SIG-M5 treated with dmso at 0.1 percent for 504 hours (cell line): Measurements from ENCODE around the gene DIRAS1.
A peak's percentile ranks its signal among the peaks of the same experiment; 100 is the strongest.

ENCODE experiments used
- DNase-seq: peaks from one replicate; lab custom pipeline; 2025; ENCODE audit not compliant: unreplicated experiment; lab: John Stamatoyannopoulos, UW

Gene DIRAS1

DNA sequence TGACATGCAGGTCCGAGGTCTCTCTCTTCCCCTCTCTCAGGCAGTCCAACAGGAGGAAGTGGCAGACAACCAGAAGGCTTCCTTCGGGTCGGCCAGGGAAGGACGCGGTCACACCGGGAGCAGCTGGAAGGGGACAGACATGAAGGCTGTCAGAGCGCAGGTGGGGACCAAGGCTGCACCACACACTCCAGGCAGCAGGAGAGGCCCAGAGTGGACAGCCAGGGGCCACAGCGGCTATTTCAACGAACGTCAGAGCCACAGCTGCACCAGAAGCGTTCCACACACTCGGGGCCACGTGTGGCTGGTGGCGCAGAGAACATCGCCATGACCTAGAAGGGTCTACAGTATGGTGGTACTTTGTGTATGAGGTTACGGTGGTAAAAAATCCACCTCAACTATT is 34.6 kb upstream of the DIRAS1 start:
- DNase-seq = no peak

DNA sequence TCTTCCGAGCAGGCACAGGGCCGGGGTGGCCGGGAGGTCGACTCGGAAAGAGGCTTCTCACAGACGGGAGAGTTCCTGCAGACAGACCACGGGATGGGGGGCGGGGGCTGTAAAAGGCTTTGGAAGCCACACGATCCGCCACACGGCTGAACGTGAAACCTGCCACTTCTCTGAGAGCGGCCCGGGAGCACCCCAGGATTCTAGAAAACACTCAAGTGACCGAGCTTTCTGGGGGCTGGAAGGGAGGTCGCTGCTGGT is 34.2 kb upstream of the DIRAS1 start:
- DNase-seq = no peak

DNA sequence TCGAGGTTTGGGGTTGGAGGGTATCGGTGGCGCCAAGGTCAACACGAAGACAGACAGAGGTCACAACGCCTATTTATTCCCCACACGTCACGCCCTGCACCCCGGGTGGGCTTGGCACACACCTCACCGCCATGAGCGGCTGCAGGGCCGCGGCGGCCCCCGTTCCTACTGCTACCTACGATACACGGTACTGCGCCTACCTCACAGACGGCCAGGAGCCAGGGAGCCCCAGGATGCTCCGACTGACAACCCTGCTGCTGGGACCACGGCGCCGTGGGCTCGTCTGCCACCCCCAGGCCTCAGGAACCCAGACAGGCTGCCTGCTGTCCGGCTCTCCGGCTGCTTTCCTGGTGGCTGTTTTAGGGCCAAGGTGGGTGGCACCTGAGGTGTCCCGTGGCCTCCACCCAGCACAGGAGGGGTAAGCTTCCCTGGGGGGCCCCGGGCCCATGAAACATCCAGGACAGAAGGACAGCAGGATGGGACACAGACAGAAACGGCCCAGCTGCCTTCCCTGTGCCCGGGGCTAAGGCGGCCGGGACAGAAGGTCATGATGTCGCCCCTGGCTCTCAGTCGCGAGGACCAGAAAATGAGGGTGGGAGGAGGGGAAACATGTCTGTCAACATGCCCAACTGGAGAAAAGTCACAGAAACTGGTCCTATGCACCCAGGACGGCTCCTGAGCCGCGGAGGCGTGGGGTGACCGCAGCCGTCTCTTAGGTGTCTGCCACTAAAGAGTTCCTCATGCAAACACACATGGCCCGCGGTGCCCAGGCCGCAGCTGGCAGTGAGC is 33.7 kb upstream of the DIRAS1 start:
- no peak for DNase-seq

DNA sequence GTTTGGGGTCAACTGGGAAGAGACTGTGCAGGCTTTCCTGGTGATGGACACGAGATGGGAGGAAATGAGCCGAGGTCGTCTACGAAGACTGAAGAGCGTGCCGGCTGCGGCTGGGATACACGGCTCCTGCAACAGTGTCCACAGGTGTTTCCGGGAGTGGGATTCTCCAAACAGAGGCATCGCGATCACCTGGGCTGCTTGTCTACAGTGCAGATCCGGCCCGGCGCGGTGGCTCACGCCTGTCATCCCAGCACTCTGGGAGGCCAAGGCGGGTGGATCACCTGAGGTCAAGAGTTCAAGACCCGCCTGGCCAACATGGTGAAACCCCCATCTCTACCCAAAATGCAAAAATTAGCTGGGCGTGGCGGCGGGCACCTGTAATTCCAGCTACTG is 30.3 kb upstream of the DIRAS1 start:
- no peak for DNase-seq

DNA sequence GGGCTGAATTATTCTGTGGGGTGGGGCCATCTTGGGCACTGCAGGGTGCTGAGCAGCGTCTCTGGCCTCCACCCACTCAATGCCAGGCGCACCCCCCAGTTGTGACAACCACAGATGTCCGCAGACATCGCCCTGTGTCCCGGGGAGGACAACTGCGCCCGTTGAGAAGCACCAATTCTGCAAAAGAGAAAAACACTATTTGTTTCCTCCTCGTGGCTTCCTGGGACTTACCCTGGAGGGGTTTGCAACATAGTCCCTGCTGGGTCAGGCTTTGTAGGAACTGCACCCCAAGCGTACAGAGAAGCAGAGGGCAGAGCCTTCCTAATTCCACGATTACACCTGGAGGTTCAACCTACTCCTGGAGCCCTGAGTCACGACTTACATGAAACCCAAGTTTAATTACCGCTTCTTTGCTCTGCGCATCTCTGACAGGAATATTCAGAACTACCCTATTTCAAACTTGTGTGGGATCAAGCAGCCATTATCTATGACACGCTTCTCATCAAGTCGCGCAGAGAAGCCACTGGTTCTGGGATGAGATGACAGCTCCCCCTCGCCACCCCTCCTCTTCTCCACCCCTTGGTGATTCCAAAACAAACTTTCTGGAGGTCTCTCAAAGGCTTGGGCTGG is 29.8 kb upstream of the DIRAS1 start:
- DNase-seq = no peak

DNA sequence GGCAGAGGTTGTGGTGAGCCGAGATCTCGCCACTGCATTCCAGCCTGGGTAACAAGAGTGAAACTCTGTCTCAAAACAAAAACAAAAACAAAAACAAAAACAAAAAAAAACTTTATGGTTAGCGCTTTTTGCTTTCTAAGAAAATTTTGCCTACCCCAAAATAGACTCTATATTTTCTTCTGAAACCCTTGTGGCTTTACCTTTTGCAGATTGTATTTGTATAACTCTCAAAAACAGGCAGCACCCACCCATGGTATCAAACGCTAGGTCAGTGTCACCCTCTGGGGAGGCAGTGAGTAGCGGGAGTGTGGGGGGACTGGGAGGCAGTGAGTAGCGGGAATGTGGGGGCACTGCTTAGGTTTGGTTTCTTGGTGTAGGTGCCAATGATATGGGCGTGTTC is 26.2 kb upstream of the DIRAS1 start:
- no peak for DNase-seq

DNA sequence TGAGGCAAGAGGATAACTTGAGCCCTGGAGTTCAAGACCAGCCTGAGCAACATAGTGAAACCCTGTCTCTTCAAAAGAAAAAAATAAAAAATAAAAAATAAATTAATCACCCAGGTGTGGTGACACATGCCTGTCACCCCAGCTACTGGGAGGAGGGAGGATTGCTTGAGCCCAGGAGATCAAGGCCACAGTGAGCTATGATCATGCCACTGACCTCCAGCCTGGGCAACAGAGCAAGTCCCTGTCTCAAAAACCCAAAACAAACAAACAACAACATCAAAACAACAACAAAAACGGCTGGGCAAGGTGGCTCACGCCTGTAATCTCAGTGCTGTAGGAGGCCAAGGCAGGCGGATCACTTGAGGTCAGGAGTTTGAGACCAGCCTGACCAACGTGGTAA is 22.9 kb upstream of the DIRAS1 start:
- DNase-seq = no peak

DNA sequence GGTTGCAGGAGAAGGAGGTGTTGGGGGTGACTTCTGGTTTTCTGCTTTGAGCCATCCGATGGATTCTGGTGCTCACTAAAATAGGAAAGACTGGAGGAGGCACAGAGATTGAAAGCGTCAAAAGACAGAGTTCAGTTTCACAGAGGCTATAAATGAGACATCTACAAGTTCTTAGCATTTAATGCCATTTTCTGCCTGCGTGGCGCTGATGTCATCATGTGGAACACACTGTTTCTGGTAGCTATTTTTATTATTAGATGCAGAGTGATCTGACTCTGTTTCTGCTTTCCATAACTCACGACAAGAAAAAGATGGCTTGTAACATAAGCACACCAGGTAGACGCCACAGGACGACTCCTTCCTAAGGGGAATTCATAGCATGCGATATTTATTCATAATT is 21.9 kb upstream of the DIRAS1 start:
- no peak for DNase-seq

DNA sequence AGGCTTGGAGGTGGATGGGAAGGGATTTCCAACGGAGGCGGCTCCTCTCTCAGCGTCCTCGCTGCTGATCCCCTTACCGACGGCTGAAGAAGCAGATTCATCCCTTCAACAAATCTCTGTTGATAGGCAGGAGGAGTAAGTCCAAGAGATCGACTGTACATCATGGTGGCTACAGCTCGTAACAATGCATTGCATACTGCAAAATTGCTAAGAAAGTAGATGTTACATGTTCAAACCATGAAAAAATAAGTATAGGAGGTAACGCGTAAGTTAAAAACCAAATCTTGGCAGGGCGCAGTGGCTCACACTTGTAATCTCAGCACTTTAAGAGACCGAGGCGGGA is 19.1 kb upstream of the DIRAS1 start:
- DNase-seq = no peak

DNA sequence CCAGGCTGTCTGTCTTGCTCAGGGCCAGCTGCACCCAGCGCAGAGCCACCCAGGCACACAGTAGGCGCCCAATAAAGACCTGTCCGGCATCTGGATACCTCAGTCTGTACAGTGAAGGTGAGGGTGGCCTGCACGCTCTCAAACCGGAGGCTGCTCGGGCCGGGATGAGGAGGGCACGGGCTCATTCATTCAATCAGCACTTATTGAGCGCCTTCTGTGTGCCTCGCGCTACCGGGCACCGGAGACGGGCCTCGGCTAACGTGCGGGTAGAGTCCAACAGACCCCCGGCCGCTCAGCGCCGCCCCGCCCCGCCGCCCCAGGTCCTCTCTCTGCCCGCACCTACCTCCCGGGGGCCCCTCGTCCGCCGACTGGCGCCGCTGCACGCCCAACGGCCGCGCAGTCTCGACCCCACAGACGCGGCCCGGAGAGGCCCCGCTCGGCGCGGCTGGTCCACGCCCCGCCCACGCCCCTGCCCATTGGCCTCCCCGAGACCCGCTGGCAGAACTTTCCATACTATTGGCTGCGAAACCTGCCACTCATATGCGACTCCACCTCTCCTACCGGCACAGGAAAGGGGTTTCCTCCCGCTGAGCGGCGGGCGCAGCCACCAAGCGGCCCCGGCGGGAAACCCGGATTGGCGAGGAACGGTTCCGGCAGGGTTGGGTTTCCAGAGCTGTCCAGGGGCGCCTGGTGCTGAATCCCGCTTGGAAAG is 18.6 kb upstream of the DIRAS1 start, which contains the start of gene SLC39A3:
SLC39A3 (minus strand) TSS at position 416 of the 712 bp plus-strand sequence. CDS start 2,760 bp downstream, outside the sequence.
- DNase-seq = peak; percentile 91

DNA sequence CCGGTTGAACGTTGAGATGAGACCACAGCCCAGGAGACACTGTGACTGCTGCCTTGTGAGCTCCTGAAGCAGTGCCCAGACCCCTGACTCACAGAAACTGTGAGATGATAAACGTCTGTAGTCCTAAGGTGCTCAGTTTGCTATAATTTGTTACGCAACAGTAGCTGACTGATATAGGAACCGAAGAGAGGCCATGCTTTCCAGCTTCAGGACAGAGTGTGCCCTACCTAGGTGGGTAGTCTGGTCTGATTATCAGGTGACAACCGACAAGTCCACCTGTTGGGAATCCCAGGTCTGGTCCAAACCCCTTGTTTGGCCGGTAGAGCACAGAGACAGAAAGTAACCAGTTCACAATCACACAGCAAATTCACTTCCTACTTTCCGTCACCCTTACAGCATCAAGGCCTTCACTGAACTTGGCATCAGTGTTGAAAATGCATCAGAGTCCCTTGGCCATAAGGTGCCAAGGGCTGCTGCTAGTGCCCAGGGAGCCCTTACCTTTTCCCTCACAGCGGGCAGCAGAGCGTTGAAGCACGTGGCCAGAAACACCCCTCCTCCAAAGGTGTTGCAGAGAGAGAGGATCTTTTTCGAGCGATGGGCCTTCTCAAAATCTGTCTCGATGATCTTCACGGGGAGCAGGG is 15.5 kb upstream of the DIRAS1 start:
- DNase-seq = no peak

DNA sequence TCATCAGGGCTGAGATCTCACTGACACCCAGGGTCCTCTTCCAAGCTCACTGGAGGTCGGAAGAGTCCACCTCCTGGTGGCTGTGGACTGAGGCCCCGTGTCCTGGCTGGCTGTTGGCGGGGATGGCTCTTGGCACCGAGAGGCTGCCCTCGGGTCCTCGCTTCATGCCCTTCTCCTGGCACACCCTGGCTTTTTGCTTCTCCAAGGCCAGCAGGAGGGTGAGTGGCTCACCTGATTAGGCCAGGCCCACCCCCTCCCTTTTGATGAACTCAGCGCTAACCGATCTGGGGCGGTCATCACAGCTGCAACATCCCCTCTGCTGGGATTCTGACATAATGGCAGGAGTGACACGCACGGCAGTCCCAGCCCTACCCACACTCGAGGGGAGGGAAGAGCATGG is 14.2 kb upstream of the DIRAS1 start:
- DNase-seq = no peak

DNA sequence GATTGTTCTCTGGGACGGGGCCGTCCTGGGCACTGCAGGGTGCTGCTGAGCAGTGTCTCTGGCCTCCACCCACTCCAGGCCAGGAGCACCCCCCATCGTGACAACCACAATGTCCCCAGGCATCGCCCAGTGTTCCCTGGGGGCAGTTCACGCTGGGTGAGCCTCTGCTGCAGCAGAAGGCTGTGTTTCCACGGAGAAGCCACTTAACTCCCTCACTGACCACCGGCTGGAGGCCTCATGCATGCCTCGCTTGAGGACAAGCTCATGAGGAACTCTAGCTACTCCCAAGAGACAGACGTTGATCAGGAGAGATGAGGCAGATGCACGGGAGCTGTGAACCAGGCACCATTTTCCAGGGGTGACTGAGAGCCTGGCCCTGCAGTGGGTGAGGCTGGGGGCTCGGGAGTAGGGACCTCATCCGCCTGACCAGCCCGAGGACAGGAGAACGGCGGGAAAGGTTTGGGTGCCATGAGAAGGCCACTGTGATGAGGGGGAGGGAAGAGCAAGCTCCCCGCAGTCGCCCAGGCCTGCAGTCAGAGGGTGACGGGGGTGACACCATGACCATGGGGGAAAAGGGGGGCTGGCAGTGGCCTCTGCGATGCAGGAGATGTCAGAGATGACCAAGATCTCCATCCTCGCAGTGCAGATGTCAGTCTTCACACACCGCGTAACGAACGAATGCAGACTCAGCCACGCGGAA is 13.6 kb upstream of the DIRAS1 start:
- no peak for DNase-seq

DNA sequence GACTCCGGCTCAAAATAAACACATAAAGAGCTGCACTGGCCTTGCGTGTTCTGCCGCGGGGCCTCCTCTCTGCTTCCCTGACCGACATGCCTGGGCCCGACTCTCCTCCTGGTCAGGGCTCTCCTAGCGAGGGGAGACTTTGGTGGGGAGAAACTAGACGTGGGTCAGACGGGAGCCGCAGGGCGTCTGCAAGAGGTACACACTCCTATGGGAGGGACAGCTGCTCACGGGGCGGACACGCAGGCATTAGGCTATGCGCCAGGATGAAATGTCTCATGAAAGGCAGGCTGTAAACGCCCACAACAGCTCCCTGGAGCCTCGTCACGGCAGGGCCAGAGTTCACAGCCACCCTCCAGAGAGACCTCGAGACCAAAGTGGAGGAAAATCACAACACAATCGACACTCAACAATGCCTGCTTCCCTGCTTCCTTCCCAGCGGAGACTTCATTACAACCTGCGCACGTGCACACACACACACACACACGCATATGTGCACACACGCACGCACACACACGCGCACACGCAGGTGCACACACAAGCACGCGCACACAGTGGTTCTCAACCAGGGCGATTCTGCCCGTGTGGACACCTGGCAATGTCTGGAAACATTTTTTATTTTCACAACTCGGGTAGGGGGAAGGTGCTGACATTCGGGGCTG is 12.9 kb upstream of the DIRAS1 start:
- no peak for DNase-seq

DNA sequence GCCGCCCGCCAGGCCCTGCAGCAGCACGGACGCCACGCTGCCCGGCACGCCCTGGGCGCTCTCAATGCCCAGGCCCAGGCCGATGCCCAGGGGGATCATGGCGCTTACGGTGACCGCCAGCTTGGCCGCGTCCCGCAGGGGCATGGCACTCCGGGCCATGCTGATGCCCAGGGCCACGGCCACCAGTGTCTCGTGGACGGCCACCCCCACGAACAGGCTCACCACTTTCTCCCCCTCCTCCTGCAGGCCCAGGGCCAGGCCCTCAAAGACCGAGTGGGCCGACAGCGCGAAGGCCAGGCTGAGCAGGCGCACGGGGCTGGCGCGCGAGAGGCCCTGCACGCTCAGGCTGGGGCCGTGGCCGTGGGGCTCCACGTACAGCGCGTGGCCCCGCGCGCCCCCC is 11.7 kb upstream of the DIRAS1 start:
- DNase-seq = no peak

DNA sequence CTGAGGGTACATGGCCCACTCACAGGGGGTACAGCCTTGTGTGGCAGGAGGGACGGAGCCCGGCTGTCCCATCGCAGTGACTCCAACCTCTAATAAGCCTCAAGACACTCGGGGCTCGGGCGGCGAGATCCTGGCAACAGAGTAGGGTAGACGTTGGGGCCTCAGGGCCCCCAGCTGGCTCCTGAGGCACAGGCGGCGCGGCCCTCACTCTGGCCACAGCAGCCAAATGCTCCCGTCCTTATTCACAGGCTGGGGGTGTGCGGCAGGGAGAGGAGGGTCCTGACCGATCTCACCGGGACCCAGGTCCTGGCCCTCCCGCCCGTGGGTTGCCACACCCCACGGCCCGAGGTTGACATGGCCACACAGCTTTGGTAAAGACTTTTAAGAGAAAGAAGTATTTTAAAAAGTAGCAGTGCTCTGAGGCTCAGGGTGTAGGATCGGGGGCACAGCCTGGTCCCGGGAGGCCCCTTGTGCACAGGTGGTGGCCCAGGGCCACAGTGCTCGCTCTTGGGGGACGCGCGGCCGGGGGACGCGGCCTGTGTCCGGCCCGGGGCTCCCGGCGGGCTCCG is 11.1 kb upstream of the DIRAS1 start:
- DNase-seq = no peak

DNA sequence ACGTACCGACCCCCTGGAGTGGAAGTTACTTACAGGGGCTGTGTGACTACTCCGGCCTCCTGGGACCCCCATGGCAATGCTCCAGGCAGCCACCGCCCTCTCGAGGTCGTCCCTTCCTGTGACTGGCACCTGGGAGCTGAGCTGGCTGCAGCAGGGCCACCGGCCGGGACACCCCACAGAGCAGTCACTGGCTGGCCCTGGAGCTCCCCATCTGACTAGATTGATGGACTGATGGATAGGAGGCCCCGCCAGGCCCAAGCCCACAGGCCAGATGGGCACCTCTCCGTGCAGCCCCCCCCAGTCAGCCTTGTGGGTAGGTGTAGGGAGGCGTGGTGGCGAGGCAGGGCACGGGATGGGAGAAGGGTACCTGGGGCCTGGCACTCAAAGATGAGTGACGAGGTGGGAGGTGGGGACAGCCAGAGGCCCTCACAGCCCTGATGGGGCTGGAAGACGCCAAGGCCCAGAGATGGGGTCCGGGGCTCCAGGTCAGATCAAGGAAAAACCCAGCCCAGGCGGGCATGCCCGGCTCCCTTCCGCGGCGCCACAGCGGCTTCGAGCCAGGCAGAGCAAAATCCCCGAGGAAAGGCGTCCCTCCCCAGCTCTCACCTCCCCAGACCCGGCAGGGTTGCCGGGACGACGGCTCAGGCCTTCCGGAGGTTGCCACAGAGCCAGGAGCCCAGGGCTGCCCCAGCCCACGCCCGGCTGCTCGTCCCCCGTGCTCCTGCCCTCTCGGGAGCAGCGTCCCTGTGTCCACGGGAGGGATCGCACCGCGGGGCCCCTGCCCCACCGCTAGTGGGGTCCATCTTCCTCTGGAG is 10.2 kb upstream of the DIRAS1 start:
- DNase-seq = no peak

DNA sequence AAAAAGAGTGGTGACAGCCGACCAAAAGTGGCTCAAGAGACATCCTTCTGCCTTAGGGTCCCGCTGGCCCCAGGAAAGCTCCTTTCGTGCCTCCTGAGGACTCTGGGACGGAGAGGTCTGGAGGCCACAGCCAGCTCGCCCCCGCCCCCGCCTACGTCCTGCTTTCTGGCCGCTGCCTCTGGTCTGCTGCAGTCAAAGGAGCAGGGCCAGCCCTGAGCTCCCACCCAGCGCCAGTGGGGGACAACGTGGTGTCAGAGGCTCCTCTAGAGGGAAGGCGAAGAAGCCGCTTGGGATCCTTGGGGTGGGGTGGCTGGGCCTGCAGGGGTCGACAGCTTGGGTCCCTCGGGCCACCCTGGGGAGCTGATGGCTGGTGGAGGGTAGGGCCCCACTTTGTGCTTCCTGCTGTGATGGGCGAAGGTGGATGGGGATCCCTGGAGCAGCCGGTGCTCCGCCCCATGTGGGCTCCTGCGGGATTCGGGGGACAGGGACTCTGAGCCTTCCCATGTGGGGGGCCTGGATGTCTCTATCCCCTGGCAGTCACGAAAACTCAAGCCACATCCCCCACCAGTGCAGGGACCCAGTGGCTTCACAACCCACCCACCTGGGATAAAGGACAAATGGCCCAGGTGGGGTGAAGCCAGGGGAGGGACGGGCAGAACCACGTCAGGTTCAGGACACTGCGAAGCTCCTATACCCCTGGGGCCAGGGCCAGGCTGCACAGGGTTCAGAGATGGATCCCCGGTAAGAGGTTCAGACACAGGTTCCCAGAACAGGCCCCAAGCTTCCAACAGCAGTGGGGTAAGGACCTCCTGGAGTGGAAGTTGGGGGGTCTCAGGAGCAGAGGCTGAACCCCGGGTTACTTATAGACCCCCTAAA is 9.0 kb upstream of the DIRAS1 start:
- no peak for DNase-seq
